ENCODE results near the gene ENTREP3.

GRCh38 chr1:155300553-155301329 lies 45.5 kb upstream of the ENTREP3 start:
- TF ChIP-seq POLR2AphosphoS5 (IDR thresholded peaks at IDR 0.05; ENCODE audit: low read depth, low read length) (no peak), POLR2A (IDR thresholded peaks at IDR 0.05; ENCODE audit: low read depth, low read length) (no peak)

Data from GM12892 (cell line).